Measurements from ENCODE around the gene CARMIL1.

DNA sequence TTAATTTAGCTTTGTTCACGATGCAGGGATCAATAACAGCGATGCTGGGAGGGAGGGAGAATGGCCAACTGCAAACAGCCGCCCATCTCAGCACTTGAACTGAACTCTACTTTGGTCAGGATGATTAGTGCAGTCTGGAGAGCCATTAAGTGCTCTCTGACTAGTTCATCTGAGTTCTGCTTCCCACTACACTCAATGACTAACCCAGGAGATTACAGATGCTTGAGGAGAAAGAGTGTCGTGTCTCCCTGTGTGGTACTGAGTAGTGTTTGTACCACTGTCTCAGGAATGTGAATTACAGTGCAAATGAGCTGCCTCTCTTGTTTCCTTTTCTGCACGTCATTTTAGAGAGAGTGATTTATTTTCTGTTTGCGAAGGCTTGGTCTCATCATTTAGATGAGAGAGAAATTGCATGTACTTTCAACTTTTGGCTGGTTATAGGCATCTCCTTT, 23.5 kb downstream of the CARMIL1 start:
- TF ChIP-seq, protein P1, sequence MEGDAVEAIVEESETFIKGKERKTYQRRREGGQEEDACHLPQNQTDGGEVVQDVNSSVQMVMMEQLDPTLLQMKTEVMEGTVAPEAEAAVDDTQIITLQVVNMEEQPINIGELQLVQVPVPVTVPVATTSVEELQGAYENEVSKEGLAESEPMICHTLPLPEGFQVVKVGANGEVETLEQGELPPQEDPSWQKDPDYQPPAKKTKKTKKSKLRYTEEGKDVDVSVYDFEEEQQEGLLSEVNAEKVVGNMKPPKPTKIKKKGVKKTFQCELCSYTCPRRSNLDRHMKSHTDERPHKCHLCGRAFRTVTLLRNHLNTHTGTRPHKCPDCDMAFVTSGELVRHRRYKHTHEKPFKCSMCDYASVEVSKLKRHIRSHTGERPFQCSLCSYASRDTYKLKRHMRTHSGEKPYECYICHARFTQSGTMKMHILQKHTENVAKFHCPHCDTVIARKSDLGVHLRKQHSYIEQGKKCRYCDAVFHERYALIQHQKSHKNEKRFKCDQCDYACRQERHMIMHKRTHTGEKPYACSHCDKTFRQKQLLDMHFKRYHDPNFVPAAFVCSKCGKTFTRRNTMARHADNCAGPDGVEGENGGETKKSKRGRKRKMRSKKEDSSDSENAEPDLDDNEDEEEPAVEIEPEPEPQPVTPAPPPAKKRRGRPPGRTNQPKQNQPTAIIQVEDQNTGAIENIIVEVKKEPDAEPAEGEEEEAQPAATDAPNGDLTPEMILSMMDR (IDR thresholded peaks at IDR 0.05): no peak
- no peak for TF ChIP-seq POLR2A (IDR thresholded peaks at IDR 0.05)
